A375 (cell line): ENCODE data around the gene HSPB3. TPM values are rescaled to one million over a fixed set of nuclear protein-coding genes. Genes with fewer than 3 reads are reported as not detected.

ENCODE experiments used
- total RNA-seq: library from RNA; depleted of rRNA; stranded (reverse); fragments of >200 nt; shearing (Covaris generic); gene quantifications from 2 replicates; pipeline ENCODE4 v1.2.3, GENCODE V29; 2014; rRNA removed

Gene HSPB3, protein sequence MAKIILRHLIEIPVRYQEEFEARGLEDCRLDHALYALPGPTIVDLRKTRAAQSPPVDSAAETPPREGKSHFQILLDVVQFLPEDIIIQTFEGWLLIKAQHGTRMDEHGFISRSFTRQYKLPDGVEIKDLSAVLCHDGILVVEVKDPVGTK
- 2.5 and 3.1 TPM in 2 replicates for total RNA-seq

DNA sequence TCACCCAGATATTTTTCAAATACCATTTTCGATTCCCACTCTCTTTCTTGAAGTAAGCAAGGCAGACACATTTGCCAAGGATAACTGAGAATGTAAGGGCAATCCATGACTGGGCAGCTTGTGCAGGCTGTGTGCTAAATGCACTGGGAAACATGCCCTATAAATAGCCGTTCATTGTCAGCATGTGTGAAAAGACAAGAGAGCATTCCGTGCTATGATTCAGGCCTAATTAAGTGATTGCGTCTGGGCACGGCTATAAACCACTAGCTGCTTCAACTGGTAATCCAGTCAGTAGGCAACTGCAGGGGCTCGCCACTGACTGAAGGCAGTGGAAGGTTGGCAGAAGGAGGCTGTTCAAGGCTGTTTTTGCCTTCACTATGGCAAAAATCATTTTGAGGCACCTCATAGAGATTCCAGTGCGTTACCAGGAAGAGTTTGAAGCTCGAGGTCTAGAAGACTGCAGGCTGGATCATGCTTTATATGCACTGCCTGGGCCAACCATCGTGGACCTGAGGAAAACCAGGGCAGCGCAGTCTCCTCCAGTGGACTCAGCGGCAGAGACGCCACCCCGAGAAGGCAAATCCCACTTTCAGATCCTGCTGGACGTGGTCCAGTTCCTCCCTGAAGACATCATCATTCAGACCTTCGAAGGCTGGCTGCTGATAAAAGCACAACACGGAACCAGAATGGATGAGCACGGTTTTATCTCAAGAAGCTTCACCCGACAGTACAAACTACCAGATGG, at the start of gene HSPB3:
HSPB3 (plus strand) TSS at position 287 of the 745 bp plus-strand sequence; CDS start at position 378, 91 bp downstream.

Other genes starting within 250 kb of the HSPB3 start
- gene ARL15, start 145.1 kb upstream of the HSPB3 start, total RNA-seq, result 11.9 and 15.6 TPM in 2 replicates
- gene SNX18, start 62.1 kb downstream of the HSPB3 start, total RNA-seq, result 23.9 and 28.1 TPM in 2 replicates